Mesothelial cell of epicardium (in vitro differentiated cells): ENCODE data around the gene TCTN3. TPM values are rescaled to one million over a fixed set of nuclear protein-coding genes. Genes with fewer than 3 reads are reported as not detected.

Source experiments
- DNase-seq, 2 experiments: peaks; one replicate each; pipeline ENCODE4 v3.0.0; 2021; ENCODE audit warnings: low spot score in 2 of 2; ENCODE audit not compliant: unreplicated experiment in 2 of 2
- H3K27ac Mint-ChIP-seq: 2 replicates; pipeline ENCODE4 v1.8.0; 2021; ENCODE audit warnings: mixed read lengths
- H3K27me3 Mint-ChIP-seq: 2 replicates; pipeline ENCODE4 v1.8.0; 2021; ENCODE audit warnings: low read depth, mixed read lengths
- H3K36me3 Mint-ChIP-seq: 2 replicates; pipeline ENCODE4 v1.8.0; 2021; ENCODE audit warnings: mixed read lengths
- H3K4me1 Mint-ChIP-seq: 2 replicates; pipeline ENCODE4 v1.8.0; 2021; ENCODE audit warnings: mixed read lengths
- H3K4me3 Mint-ChIP-seq: 2 replicates; pipeline ENCODE4 v1.8.0; 2021; ENCODE audit warnings: mild to moderate bottlenecking, moderate library complexity, mixed read lengths
- H3K9me3 Mint-ChIP-seq: 2 replicates; pipeline ENCODE4 v1.8.0; 2021; ENCODE audit warnings: mixed read lengths
- total RNA-seq: library from RNA; stranded (reverse); gene quantifications from 3 replicates; pipeline ENCODE4 v1.2.1, GENCODE V29; 2021
- TF ChIP-seq, protein P1 (sequence below): fragments of 200-600 bp; sonication (generic); IDR thresholded peaks from one replicate; pipeline ENCODE4 v1.5.0; 2021; ENCODE audit warnings: antibody characterized with exemption; ENCODE audit not compliant: unreplicated experiment

The TCTN3 gene
- total RNA-seq, 1 donor from 2014 or later = 45.7 TPM

DNA sequence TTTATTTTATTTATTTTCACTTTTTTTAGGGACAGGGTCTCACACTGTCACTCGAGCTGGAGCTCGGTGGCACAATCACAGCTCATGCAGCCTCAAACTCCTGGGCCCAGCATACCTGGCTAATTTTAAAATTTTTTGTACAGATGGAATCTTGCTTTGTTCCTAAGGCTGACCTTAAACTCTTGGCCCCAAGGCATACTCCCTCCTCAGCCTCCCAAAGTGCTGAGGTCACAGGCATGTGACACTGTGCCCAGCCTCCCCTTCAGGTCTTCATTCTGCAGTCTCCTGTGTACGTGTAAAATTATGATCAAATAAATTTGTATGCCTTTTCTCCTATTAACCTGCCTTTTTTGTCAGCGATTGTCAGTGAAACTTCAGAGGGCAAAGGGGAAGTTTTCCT, 17.8 kb upstream of the TCTN3 start:
- Mint-ChIP-seq H3K9me3 (peaks cover 2% of the 10 kb centered on the region), H3K27ac (no peak overlapping the region), H3K27me3 (no peaks in the 10 kb centered on the region), H3K4me1 (no peaks in the 10 kb centered on the region), H3K36me3 (no peaks in the 10 kb centered on the region), H3K4me3 (no peak overlapping the region)
- TF ChIP-seq, protein P1, sequence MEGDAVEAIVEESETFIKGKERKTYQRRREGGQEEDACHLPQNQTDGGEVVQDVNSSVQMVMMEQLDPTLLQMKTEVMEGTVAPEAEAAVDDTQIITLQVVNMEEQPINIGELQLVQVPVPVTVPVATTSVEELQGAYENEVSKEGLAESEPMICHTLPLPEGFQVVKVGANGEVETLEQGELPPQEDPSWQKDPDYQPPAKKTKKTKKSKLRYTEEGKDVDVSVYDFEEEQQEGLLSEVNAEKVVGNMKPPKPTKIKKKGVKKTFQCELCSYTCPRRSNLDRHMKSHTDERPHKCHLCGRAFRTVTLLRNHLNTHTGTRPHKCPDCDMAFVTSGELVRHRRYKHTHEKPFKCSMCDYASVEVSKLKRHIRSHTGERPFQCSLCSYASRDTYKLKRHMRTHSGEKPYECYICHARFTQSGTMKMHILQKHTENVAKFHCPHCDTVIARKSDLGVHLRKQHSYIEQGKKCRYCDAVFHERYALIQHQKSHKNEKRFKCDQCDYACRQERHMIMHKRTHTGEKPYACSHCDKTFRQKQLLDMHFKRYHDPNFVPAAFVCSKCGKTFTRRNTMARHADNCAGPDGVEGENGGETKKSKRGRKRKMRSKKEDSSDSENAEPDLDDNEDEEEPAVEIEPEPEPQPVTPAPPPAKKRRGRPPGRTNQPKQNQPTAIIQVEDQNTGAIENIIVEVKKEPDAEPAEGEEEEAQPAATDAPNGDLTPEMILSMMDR = no peak
- no peak for DNase-seq

DNA sequence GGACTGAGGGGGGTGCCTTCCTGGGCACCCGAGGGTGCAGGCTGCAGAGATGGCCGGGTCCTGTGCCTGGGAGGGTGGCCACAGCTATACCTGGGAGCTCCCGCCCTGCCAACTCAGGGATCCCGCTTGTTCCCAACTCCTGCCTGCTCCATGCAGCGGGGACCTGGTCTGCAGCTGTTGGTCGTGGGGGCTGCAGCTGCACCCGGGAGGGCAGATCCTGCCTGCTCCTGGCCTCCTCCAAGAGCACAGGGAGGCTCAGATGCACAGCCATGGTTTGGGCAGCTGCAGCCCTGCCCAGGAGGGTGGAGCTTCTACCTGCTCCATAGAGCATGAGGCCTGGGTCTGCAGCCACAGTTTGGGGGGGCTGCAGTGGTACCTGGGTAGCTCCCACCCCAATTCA, 13.3 kb upstream of the TCTN3 start:
- Mint-ChIP-seq H3K36me3 (no peaks in the 10 kb centered on the region), H3K27ac (no peak overlapping the region), H3K4me3 (no peak overlapping the region), H3K9me3 (peaks cover 10% of the 10 kb centered on the region), H3K27me3 (no peaks in the 10 kb centered on the region), H3K4me1 (no peaks in the 10 kb centered on the region)
- TF ChIP-seq, protein P1 = no peak
- DNase-seq = no peak

DNA sequence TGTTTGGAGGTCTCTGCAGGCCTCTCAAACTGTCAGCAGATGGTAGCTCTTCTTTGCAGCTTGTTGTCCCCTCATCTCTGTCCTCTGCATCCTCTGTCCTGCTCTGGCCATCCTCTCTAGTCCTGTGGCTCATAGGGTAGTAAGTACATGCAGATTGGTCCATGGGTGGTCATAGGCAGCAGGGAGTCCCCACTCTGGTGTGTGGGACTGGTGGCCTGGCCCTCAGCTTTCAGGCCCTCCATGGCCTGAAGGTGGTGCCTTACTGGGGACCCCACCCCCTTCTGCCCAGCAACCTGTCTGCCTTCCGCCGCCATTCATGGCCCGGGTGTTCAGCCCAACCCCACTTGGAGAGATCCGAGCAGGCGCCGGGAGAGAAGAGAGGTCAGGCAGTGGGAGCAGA, 12.8 kb upstream of the TCTN3 start:
- TF ChIP-seq, protein P1 = no peak
- Mint-ChIP-seq H3K36me3 (no peaks in the 10 kb centered on the region), H3K27ac (no peak overlapping the region), H3K4me3 (no peak overlapping the region), H3K27me3 (no peaks in the 10 kb centered on the region), H3K4me1 (no peaks in the 10 kb centered on the region), H3K9me3 (peaks cover 10% of the 10 kb centered on the region)
- DNase-seq = no peak

DNA sequence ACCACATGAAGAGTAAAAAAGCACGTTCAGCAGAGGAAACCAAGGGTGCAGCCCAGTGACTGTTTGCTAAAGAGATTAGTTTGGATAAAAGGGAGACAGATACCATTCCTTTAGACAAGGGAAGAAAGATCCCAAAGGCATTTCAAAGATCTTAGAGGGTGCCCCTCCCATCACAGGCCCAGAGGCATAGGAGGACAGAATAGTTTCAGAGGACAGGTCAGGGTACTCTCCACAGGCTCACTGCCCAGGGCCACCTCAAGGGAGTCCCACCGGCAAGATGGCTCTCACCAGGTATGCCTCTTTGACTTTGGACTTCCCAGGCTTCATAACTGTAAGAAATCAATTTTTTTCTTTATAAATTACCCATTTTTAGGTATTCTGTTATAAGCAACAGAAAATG, 4.7 kb upstream of the TCTN3 start:
- peaks cover 2% of the 10 kb centered on the region for H3K27me3 Mint-ChIP-seq
- H3K27ac Mint-ChIP-seq = no peak overlapping the region
- DNase-seq = no peak
- TF ChIP-seq, protein P1 = no peak
- no peak overlapping the region for H3K4me3 Mint-ChIP-seq
- peaks cover 16% of the 10 kb centered on the region for H3K9me3 Mint-ChIP-seq
- no peaks in the 10 kb centered on the region for H3K36me3 Mint-ChIP-seq
- peaks cover 1% of the 10 kb centered on the region for H3K4me1 Mint-ChIP-seq

DNA sequence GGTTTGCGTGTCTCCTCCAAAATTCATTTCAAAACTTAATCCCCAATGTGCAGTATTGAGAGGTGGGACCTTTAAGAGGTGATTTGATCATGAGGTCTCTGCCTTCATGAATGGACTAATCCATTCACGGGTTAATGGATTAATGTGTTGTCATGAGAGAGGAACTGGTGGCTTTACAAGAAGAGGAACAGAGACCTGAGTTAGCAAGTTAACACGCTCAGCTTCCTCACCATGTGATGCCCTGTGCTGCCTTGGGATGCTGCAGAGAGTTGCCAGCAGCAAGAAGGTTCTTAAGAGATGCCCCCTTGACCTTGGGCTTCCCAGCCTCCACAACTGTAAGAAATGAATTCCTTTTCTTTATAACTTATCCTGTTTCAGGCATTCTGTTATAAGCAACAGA, 3.7 kb upstream of the TCTN3 start:
- TF ChIP-seq, protein P1 = no peak
- Mint-ChIP-seq H3K27me3 (peaks cover 2% of the 10 kb centered on the region), H3K4me1 (peaks cover 7% of the 10 kb centered on the region), H3K36me3 (no peaks in the 10 kb centered on the region), H3K27ac (no peak overlapping the region), H3K4me3 (no peak overlapping the region), H3K9me3 (peaks cover 16% of the 10 kb centered on the region)
- DNase-seq = no peak

DNA sequence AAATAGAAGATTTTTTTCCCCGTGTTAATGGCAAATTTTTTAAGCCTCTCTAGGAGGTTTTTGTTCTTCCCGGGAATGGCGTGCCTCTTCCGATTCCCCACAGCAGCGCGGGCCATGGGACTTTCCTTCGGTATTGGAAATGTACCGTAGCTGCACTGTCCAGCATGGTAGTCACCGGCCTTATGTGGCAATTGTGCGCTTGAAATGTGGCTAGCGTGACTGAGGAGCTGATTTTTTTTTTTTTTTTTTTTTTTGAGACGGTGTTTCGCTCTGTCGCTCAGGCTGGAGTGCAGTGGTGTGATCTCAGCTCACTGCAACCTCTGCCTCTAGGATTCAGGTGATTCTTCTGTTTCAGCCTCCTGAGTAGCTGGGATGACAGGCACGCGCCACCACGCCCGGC, 938 bp upstream of the TCTN3 start:
- DNase-seq = no peak
- H3K27me3 Mint-ChIP-seq = peaks cover 2% of the 10 kb centered on the region
- no peak overlapping the region for H3K27ac Mint-ChIP-seq
- TF ChIP-seq, protein P1 = no peak
- peaks cover 22% of the 10 kb centered on the region for H3K4me1 Mint-ChIP-seq
- peaks cover 13% of the 10 kb centered on the region for H3K9me3 Mint-ChIP-seq
- no peaks in the 10 kb centered on the region for H3K36me3 Mint-ChIP-seq
- H3K4me3 Mint-ChIP-seq = peak overlapping the region; percentile 98
